ENCODE results near the gene MRPL12.

The MRPL12 gene

DNA sequence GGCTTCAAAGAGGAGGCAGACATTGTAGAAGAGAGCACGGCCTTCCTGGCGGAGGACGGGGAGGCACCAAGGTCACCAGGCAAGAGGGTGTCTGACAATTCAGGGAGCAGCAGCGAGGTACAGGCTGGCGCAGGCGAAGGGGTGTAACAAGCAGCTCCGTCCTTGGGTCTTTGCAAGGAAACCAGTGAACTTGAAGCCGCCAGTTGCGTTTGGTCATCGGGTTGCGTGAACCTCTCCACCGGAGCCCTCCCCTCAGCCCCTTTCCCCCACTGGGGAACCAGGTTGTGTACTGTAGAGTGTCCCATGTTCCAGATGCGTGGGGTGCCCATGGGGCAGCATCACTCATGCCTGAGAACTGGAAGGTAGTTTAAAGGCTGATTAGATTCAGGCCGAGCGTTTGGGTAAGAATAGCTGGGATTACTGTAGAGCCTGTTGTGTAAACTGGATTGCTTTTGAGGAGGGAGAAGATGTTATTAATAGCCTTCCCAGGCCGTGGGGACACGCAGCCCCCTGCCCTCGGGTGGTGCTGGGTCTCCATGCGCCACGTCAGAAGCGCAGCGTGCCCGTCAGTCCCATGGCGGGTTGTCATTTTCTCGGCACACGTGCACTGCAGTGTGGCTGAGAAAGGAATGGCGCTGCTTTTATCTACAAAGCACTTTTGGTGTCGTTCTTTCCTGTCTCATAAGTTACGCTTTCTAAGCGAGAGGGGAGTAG is 2.5 kb downstream of the MRPL12 start:
- Histone ChIP-seq H4K20me1 (ENCODE audit: insufficient read depth, low read length) (peaks cover 57% of the 10 kb centered on the region), H3K9me3 (ENCODE audit: insufficient read depth, low read length, severe bottlenecking) (no peaks in the 10 kb centered on the region), H3K4me2 (ENCODE audit: insufficient read depth, low read length) (0 out of 2 replicates have a peak overlapping the region, but pooled peaks have one; percentile 11), H2AFZ (ENCODE audit: low read depth, low read length) (no peak overlapping the region), H3K4me3 (ENCODE audit: low read depth in 1 of 2, low read length in 2 of 2) (no peak overlapping the region), H3K4me1 (ENCODE audit: insufficient read depth, low read length) (peaks cover 38% of the 10 kb centered on the region), H3K79me2 (ENCODE audit: insufficient read depth, low read length) (peaks cover 54% of the 10 kb centered on the region), H3K9ac (ENCODE audit: low read depth, low read length) (no peak overlapping the region), H3K27ac (ENCODE audit: low read length) (no peak overlapping the region), H3K36me3 (ENCODE audit: insufficient read depth, low read length) (peaks cover 64% of the 10 kb centered on the region), H3K27me3 (ENCODE audit: insufficient read depth, low read length, poor library complexity) (no peaks in the 10 kb centered on the region)
- ATAC-seq (ENCODE audit: insufficient read depth, low read depth) (no peak), DNase-seq (no peak)
- TF ChIP-seq EZH2 (IDR thresholded peaks at IDR 0.05; ENCODE audit: borderline replicate concordance, low read depth, low read length, severe bottlenecking) (no peak), CTCF (IDR thresholded peaks at IDR 0.05; ENCODE audit: borderline replicate concordance, extremely low read depth, low read length, poor library complexity, severe bottlenecking) (no peak)

GRCh38 chr17:81706232-81706611 is 3.1 kb downstream of the MRPL12 start:
- no peak overlapping the region for H3K4me2 ChIP-seq (ENCODE audit: insufficient read depth, low read length)
- no peak overlapping the region for H3K9ac ChIP-seq (ENCODE audit: low read depth, low read length)
- peaks cover 38% of the 10 kb centered on the region for H3K4me1 ChIP-seq (ENCODE audit: insufficient read depth, low read length)
- TF ChIP-seq CTCF (IDR thresholded peaks at IDR 0.05; ENCODE audit: borderline replicate concordance, extremely low read depth, low read length, poor library complexity, severe bottlenecking), result no peak
- no peak for TF ChIP-seq EZH2 (IDR thresholded peaks at IDR 0.05; ENCODE audit: borderline replicate concordance, low read depth, low read length, severe bottlenecking)
- H3K9me3 ChIP-seq (ENCODE audit: insufficient read depth, low read length, severe bottlenecking), result no peaks in the 10 kb centered on the region
- no peak overlapping the region for H3K27ac ChIP-seq (ENCODE audit: low read length)
- H3K79me2 ChIP-seq (ENCODE audit: insufficient read depth, low read length), result peaks cover 48% of the 10 kb centered on the region
- peaks cover 59% of the 10 kb centered on the region for H3K36me3 ChIP-seq (ENCODE audit: insufficient read depth, low read length)
- no peaks in the 10 kb centered on the region for H3K27me3 ChIP-seq (ENCODE audit: insufficient read depth, low read length, poor library complexity)
- ATAC-seq (ENCODE audit: insufficient read depth, low read depth) (no peak), DNase-seq (no peak)
- H4K20me1 ChIP-seq (ENCODE audit: insufficient read depth, low read length), result peaks cover 51% of the 10 kb centered on the region
- H2AFZ ChIP-seq (ENCODE audit: low read depth, low read length), result no peak overlapping the region
- no peak overlapping the region for H3K4me3 ChIP-seq (ENCODE audit: low read depth in 1 of 2, low read length in 2 of 2)

DNA sequence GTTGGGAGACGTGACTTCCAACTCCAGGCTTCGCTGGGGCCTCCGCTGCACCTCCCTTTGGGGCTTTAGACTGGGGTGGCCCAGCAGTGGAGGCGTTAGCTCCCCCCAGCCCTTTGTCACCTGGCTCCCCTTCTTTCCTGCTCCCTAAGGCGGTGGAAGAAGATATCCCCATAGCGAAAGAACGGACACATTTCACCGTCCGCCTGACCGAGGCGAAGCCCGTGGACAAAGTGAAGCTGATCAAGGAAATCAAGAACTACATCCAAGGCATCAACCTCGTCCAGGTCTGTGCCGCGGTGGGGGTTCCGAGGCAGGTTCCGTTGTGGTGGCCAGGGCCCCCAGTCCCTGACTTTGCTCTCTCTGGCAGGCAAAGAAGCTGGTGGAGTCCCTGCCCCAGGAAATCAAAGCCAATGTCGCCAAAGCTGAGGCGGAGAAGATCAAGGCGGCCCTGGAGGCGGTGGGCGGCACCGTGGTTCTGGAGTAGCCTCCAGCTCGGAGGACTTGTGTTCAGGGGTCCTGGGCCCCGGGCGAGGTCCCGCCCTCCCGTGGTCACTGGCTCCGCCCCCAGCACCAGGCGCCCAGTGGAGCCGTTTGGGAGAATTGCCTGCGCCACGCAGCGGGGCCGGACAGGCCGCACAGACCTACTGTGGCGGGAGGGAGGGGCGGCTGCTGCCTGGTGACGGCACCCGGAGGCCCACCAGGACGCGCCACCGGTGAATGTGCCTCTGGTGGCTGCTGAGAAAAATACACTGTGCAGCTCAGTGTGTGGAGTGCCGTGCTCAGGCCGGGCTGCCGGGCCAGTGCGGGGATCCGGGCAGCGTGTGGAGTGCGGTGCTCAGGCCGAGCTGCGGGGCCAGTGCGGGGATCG is 3.8 kb downstream of the MRPL12 start:
- Histone ChIP-seq H2AFZ (ENCODE audit: low read depth, low read length) (no peak overlapping the region), H3K4me3 (ENCODE audit: low read depth in 1 of 2, low read length in 2 of 2) (no peak overlapping the region), H3K27me3 (ENCODE audit: insufficient read depth, low read length, poor library complexity) (no peaks in the 10 kb centered on the region), H3K9me3 (ENCODE audit: insufficient read depth, low read length, severe bottlenecking) (no peaks in the 10 kb centered on the region), H4K20me1 (ENCODE audit: insufficient read depth, low read length) (peaks cover 44% of the 10 kb centered on the region), H3K36me3 (ENCODE audit: insufficient read depth, low read length) (peaks cover 51% of the 10 kb centered on the region), H3K9ac (ENCODE audit: low read depth, low read length) (no peak overlapping the region), H3K4me2 (ENCODE audit: insufficient read depth, low read length) (no peak overlapping the region), H3K27ac (ENCODE audit: low read length) (no peak overlapping the region), H3K79me2 (ENCODE audit: insufficient read depth, low read length) (peaks cover 41% of the 10 kb centered on the region), H3K4me1 (ENCODE audit: insufficient read depth, low read length) (peaks cover 37% of the 10 kb centered on the region)
- TF ChIP-seq EZH2 (IDR thresholded peaks at IDR 0.05; ENCODE audit: borderline replicate concordance, low read depth, low read length, severe bottlenecking), result no peak
- no peak for ATAC-seq (ENCODE audit: insufficient read depth, low read depth)
- DNase-seq, result no peak
